CD14-positive monocyte (primary cell): ENCODE results near the gene SLC22A23. TPM values are rescaled to one million over a fixed set of nuclear protein-coding genes. Genes with fewer than 3 reads are reported as not detected.

Experiments
- DNase-seq, 3 donors: peaks; one replicate each; pipeline ENCODE4 v3.0.0-alpha.2; 2011 to 2022
- H2AFZ ChIP-seq: 2 replicates; pipeline ENCODE4 v1.6.0; 2012; ENCODE audit warnings: mild to moderate bottlenecking, low read depth, low read length, inconsistent platforms; ENCODE audit not compliant: insufficient read depth, poor library complexity, severe bottlenecking
- H3K27ac ChIP-seq, 2 donors: 1 replicate in 1 of 2; 2 replicates in 1 of 2; pipeline ENCODE4 v1.5.1; 2012 to 2013; ENCODE audit warnings: low read length in 2 of 2, control low read depth in 1 of 2, inconsistent platforms in 1 of 2, low read depth in 1 of 2, mild to moderate bottlenecking in 1 of 2
- H3K27me3 ChIP-seq, 2 donors: one replicate each; pipeline versions ENCODE4 v1.6.0 to v1.6.1; 2011 to 2013; ENCODE audit warnings: low read length in 2 of 2; ENCODE audit not compliant: control insufficient read depth in 2 of 2, insufficient read depth in 2 of 2
- H3K36me3 ChIP-seq, 2 donors: replicated peaks in 1 of 2; 1 replicate in 1 of 2; 2 replicates in 1 of 2; pipeline versions ENCODE4 v1.5.1 to v1.6.1; 2012 to 2013; ENCODE audit warnings: low read length in 2 of 2, control low read depth in 1 of 2, inconsistent platforms in 1 of 2, mild to moderate bottlenecking in 1 of 2; ENCODE audit not compliant: insufficient read depth in 2 of 2, control insufficient read depth in 1 of 2
- H3K4me1 ChIP-seq, 2 donors: 1 replicate in 1 of 2; 2 replicates in 1 of 2; pipeline versions ENCODE4 v1.5.1 to v1.6.1; 2012 to 2013; ENCODE audit warnings: low read length in 2 of 2, control low read depth in 1 of 2, inconsistent platforms in 1 of 2, mild to moderate bottlenecking in 1 of 2, moderate library complexity in 1 of 2; ENCODE audit not compliant: insufficient read depth in 2 of 2, control insufficient read depth in 1 of 2
- H3K4me2 ChIP-seq: replicated peaks from 2 replicates; pipeline ENCODE3; 2012; ENCODE audit warnings: low read length, moderate library complexity, mild to moderate bottlenecking; ENCODE audit not compliant: poor library complexity, severe bottlenecking; ENCODE audit errors: extremely low read depth
- H3K4me3 ChIP-seq, 3 experiments: fragments of 200-600 bp in 1 of 3; sonication (generic) in 1 of 3; replicated peaks in 1 of 3; 1 replicate in 2 of 3; 2 replicates in 1 of 3; pipeline ENCODE4 v1.5.1; 2011 to 2013; ENCODE audit warnings: low read length in 3 of 3, mild to moderate bottlenecking in 3 of 3, control low read depth in 2 of 3, low read depth in 2 of 3, inconsistent platforms in 1 of 3, moderate library complexity in 1 of 3
- H3K79me2 ChIP-seq: 2 replicates; pipeline ENCODE4 v1.6.0; 2012; ENCODE audit warnings: mild to moderate bottlenecking, control low read depth, inconsistent platforms, low read length, moderate library complexity; ENCODE audit not compliant: insufficient read depth
- H3K9ac ChIP-seq: 2 replicates; pipeline ENCODE4 v1.6.0; 2017; ENCODE audit warnings: low read length, mild to moderate bottlenecking; ENCODE audit not compliant: insufficient read depth, poor library complexity, severe bottlenecking
- H3K9me3 ChIP-seq, 2 donors: replicated peaks in 1 of 2; 1 replicate in 1 of 2; 2 replicates in 1 of 2; pipeline versions ENCODE4 v1.5.1 to v1.6.1; 2012 to 2013; ENCODE audit warnings: low read length in 2 of 2, control low read depth in 1 of 2; ENCODE audit not compliant: control insufficient read depth in 1 of 2, insufficient read depth in 1 of 2
- H4K20me1 ChIP-seq: 2 replicates; pipeline ENCODE4 v1.6.0; 2012; ENCODE audit warnings: mild to moderate bottlenecking, low read length, control low read depth, moderate library complexity; ENCODE audit not compliant: insufficient read depth
- H3K27ac Mint-ChIP-seq, 7 donors: one replicate each; pipeline ENCODE4 v1.8.0; 2020; ENCODE audit warnings: mild to moderate bottlenecking in 7 of 7, mixed read lengths in 7 of 7, moderate library complexity in 6 of 7, inconsistent platforms in 2 of 7
- H3K27me3 Mint-ChIP-seq, 3 donors: one replicate each; pipeline ENCODE4 v1.8.0; 2021 to 2022; ENCODE audit warnings: low read depth in 3 of 3, mild to moderate bottlenecking in 3 of 3, mixed read lengths in 3 of 3, moderate library complexity in 3 of 3, inconsistent platforms in 1 of 3
- H3K36me3 Mint-ChIP-seq, 2 donors: one replicate each; pipeline ENCODE4 v1.8.0; 2020; ENCODE audit warnings: mixed read lengths in 2 of 2, inconsistent platforms in 1 of 2, mild to moderate bottlenecking in 1 of 2
- H3K4me1 Mint-ChIP-seq: one replicate; pipeline ENCODE4 v1.8.0; 2020; ENCODE audit warnings: mild to moderate bottlenecking, mixed read lengths
- H3K4me3 Mint-ChIP-seq, 2 donors: one replicate each; pipeline ENCODE4 v1.8.0; 2020; ENCODE audit warnings: mild to moderate bottlenecking in 2 of 2, mixed read lengths in 2 of 2, moderate library complexity in 1 of 2
- H3K9me3 Mint-ChIP-seq, 7 donors: one replicate each; pipeline ENCODE4 v1.8.0; 2020 to 2022; ENCODE audit warnings: mixed read lengths in 7 of 7, mild to moderate bottlenecking in 6 of 7, moderate library complexity in 6 of 7, inconsistent platforms in 2 of 7
- CTCF ChIP-seq: fragments of 200-600 bp; IDR thresholded peaks from one replicate; pipeline ENCODE4 v1.8.0; 2022; ENCODE audit warnings: antibody characterized with exemption, mild to moderate bottlenecking
- WGBS: methylation state at CpG from one replicate; pipeline ENCODE4 v1.1.5; 2013; ENCODE audit warnings: missing lambda C conversion rate; ENCODE audit not compliant: insufficient coverage; 5-methylcytosine and 5-hydroxymethylcytosine counted together
- intact Hi-C, 2 donors: fragments of 100-400 bp; cut with micrococcal nuclease; formaldehyde crosslinking; loops; one replicate each; pipeline versions ENCODE4 v1.15.0 to v1.15.1; 2023
- polyA plus RNA-seq, 3 donors: library from polyadenylated mRNA; depleted of rRNA in 1 of 3; unstranded in 2 of 3; stranded (reverse) in 1 of 3; fragments of 300-500 nt in 2 of 3; fragments of >200 nt in 1 of 3; fragmentation: Illumina TruSeq in 2 of 3; gene quantifications; 1 replicate in 2 of 3; 2 replicates in 1 of 3; pipeline ENCODE4 v1.2.3, GENCODE V29; 2012 to 2021

Gene SLC22A23
- polyA plus RNA-seq, 3 donors, result 0.08 TPM; not detected in 2

- Mint-ChIP-seq H3K27ac (no peak overlapping the region), H3K4me1 (peaks cover 5% of the 10 kb centered on the region), H3K4me3 (no peak overlapping the region), H3K36me3 (no peaks in the 10 kb centered on the region), H3K9me3 (no peaks in the 10 kb centered on the region), H3K27me3 (peaks cover 2 to 4% (median 4%) of the 10 kb centered on the region in 3 donors)
- no peak overlapping the region for H3K9ac ChIP-seq
- H3K27ac ChIP-seq, result no peak overlapping the region
- intact Hi-C loops, result no loop called here
- H3K4me3 ChIP-seq, result no peak overlapping the region
- H2AFZ ChIP-seq, result no peak overlapping the region
- H3K4me1 ChIP-seq, result no peaks in the 10 kb centered on the region
- no peaks in the 10 kb centered on the region for H3K27me3 ChIP-seq
- H3K79me2 ChIP-seq, result no peaks in the 10 kb centered on the region
- no peaks in the 10 kb centered on the region for H4K20me1 ChIP-seq
- no peaks in the 10 kb centered on the region for H3K9me3 ChIP-seq
- no peaks in the 10 kb centered on the region for H3K36me3 ChIP-seq
- no peak for TF ChIP-seq CTCF
- no peak overlapping the region for H3K4me2 ChIP-seq
- 100% methylated on average over 4 of the region's 6 CpGs for WGBS
- no peak for DNase-seq
Observed at GRCh38 chr6:3402310-3403237, 54.3 kb downstream of the SLC22A23 start.

- H3K27me3 Mint-ChIP-seq, result peaks cover 0 to 5% (median 2%) of the 10 kb centered on the region in 3 donors
- no peaks in the 10 kb centered on the region for H3K4me1 ChIP-seq
- no peak for DNase-seq
- no peak overlapping the region for H3K4me3 Mint-ChIP-seq
- H3K4me2 ChIP-seq, result no peak overlapping the region
- H4K20me1 ChIP-seq, result no peaks in the 10 kb centered on the region
- H3K9ac ChIP-seq, result no peak overlapping the region
- peaks cover 0 to 2% (median 0%) of the 10 kb centered on the region in 7 donors for H3K9me3 Mint-ChIP-seq
- intact Hi-C loops, result no loop called here
- 86% methylated on average over 1 of the region's 8 CpGs for WGBS
- no peaks in the 10 kb centered on the region for H3K79me2 ChIP-seq
- H3K4me1 Mint-ChIP-seq, result peaks cover 5% of the 10 kb centered on the region
- H3K4me3 ChIP-seq, result no peak overlapping the region
- H3K36me3 Mint-ChIP-seq, result no peaks in the 10 kb centered on the region
- H3K27ac ChIP-seq, result no peak overlapping the region
- no peaks in the 10 kb centered on the region for H3K36me3 ChIP-seq
- H3K9me3 ChIP-seq, result no peaks in the 10 kb centered on the region
- H3K27ac Mint-ChIP-seq, result no peak overlapping the region
- no peak for TF ChIP-seq CTCF
- no peaks in the 10 kb centered on the region for H3K27me3 ChIP-seq
- no peak overlapping the region for H2AFZ ChIP-seq
Observed at GRCh38 chr6:3400162-3400561, 56.7 kb downstream of the SLC22A23 start.
